Measurements from ENCODE around the gene TRIM69.

TRIM69 gene

DNA sequence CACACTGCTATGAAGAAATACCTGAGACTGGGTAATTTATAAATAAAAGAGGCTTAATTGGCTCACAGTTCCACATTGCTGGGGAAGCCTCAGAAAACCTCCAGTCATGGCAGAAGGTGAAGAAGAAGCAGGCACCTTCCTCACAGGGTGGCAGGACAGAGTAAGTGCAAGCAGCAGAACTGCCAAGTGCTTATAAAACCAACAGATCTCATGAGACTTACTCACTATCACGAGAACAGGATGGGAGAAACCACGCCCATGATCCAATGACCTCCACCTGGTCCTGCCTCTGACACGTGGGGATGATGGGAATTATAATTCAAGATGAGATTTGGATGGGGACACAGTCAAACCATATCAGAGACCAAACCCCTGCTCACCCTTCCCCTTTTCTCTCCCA lies 75.0 kb downstream of the TRIM69 start:
- ATAC-seq, result no peak

DNA sequence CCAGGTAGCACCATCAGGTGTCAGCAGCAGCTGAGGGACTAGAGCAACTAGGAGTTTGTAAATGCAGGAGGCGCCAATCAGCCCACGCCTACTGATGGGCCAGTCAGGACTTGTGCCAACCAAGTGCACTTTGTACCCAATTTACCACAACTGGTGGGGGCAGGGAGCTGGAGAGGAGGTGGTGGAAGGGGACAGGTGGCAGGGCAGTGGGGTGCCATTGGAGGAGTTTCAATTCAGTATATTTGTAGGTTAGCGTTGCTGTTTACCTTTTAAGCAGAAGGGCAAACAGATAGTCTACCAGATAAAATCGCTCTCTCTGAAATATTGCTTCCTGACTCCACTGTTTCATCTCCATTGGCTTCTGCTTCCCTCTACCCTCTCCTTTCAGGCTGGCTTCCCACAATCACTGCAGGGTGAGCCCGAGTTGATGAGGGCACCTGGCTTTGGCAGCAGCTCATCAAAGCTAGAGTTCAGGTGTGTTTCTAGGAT lies 75.7 kb downstream of the TRIM69 start:
- no peak for ATAC-seq

GRCh38 chr15:44813231-44813630 lies 76.9 kb downstream of the TRIM69 start:
- peak; percentile 55 to 66 for ATAC-seq
